Lower leg skin (tissue), 3 donors: ENCODE data around the gene UTS2R.

ENCODE experiments used
- CTCF ChIP-seq, 3 donors: fragments of 450-650 bp; IDR thresholded peaks; one replicate each; pipeline ENCODE4 v1.5.1; 2016; ENCODE audit warnings: antibody characterized with exemption in 3 of 3, mild to moderate bottlenecking in 3 of 3, moderate library complexity in 2 of 3
- POLR2A ChIP-seq, 2 donors: fragments of 450-650 bp; IDR thresholded peaks; one replicate each; pipeline ENCODE4 v1.6.1; 2016 to 2017; ENCODE audit warnings: antibody characterized with exemption in 2 of 2, mild to moderate bottlenecking in 1 of 2, moderate library complexity in 1 of 2

- TF ChIP-seq POLR2A (IDR thresholded peaks at IDR 0.05) (no peak), CTCF (IDR thresholded peaks at IDR 0.05) (no peak)
Observed at GRCh38 chr17:82334622-82335394, 36.8 kb upstream of the UTS2R start.
